Kidney (tissue), 14 donors: Measurements from ENCODE around the gene METAP2. TPM values are rescaled to one million over a fixed set of nuclear protein-coding genes. Genes with fewer than 3 reads are reported as not detected.
"Not testable (repeated sequence)": the region's sequence is repeated elsewhere in the genome, so short reads cannot be mapped to it uniquely, and the experiment has no call there.

ENCODE experiments used
- DNase-seq, 5 donors: peaks; one replicate each; pipeline ENCODE4 v3.0.0-alpha.2; 2013 to 2020
- FAIRE-seq: peaks from 2 replicates; lab custom pipeline; 2012; peaks lifted over from hg19 to GRCh38; lab: Jason Lieb, UNC
- H3K27ac ChIP-seq, 2 donors: one replicate each; pipeline ENCODE4 v1.7.0; 2013; ENCODE audit warnings: low read depth in 2 of 2, low read length in 2 of 2, inconsistent platforms in 1 of 2
- H3K27me3 ChIP-seq: one replicate; pipeline ENCODE4 v1.7.1; 2013; ENCODE audit warnings: low read length, inconsistent platforms; ENCODE audit not compliant: control insufficient read depth, insufficient read depth
- H3K36me3 ChIP-seq, 3 donors: one replicate each; pipeline versions ENCODE4 v1.7.0 to v1.7.1; 2013; ENCODE audit warnings: low read length in 3 of 3, control low read depth in 1 of 3, inconsistent platforms in 1 of 3; ENCODE audit not compliant: insufficient read depth in 3 of 3, control insufficient read depth in 2 of 3
- H3K4me1 ChIP-seq, 3 donors: one replicate each; pipeline versions ENCODE4 v1.7.0 to v1.7.1; 2013; ENCODE audit warnings: low read length in 3 of 3, inconsistent platforms in 1 of 3, low read depth in 1 of 3; ENCODE audit not compliant: control insufficient read depth in 2 of 3, insufficient read depth in 2 of 3
- H3K4me3 ChIP-seq, 3 donors: one replicate each; pipeline versions ENCODE4 v1.7.0 to v1.8.1; 2013; ENCODE audit warnings: low read length in 3 of 3, control low read depth in 1 of 3, inconsistent platforms in 1 of 3
- H3K9ac ChIP-seq, 3 donors: one replicate each; pipeline versions ENCODE4 v1.7.0 to v1.7.1; 2013; ENCODE audit warnings: low read length in 3 of 3, control low read depth in 1 of 3, inconsistent platforms in 1 of 3
- H3K9me3 ChIP-seq, 3 donors: one replicate each; pipeline versions ENCODE4 v1.7.0 to v1.7.1; 2013; ENCODE audit warnings: low read length in 3 of 3, control low read depth in 1 of 3, inconsistent platforms in 1 of 3; ENCODE audit not compliant: control insufficient read depth in 2 of 3, insufficient read depth in 1 of 3
- CTCF ChIP-seq: IDR thresholded peaks from 3 replicates; pipeline ENCODE4 v1.5.1; 2012; ENCODE audit warnings: mild to moderate bottlenecking, moderate library complexity, borderline replicate concordance; ENCODE audit not compliant: insufficient read depth; ENCODE audit errors: extremely low read depth
- intact Hi-C: fragments of 100-400 bp; cut with DNase I; formaldehyde crosslinking; loops from one replicate; pipeline ENCODE4 v1.11.1; 2022
- polyA plus RNA-seq: library from polyadenylated mRNA; stranded (reverse); fragments of 350-450 nt; fragmentation: Illumina TruSeq; extraction: RNeasy Lipid Tissue Mini Kit (QIAGEN cat#74804); gene quantifications from one replicate; pipeline ENCODE4 v1.2.3, GENCODE V29; 2014; ENCODE audit warnings: low read depth, low replicate concordance; ENCODE audit not compliant: insufficient read depth
- total RNA-seq: library from RNA; stranded (reverse); fragmentation: NEBNext Ultra II Directional; extraction: Animal tissue kit (Norgen Biotek cat#: 25700); gene quantifications from one replicate; pipeline ENCODE4 v1.2.1, GENCODE V29; 2021
- donor health status: control.
- donor health status: control.
- donor health status: control.
- donor health status: control.
- donor health status: control.
- donor health status: DM: yes; HTN: yes; CAD: no.
- donor health status: Normal renal cell carcinoma (clear cell type).

Gene METAP2
- total and polyA plus RNA-seq, 2 donors from 2014 or later: 59.1 to 65.7 TPM

- FAIRE-seq: no peak
- no peak for DNase-seq
- H3K9ac ChIP-seq: no peak overlapping the region
- no peak overlapping the region for H3K27ac ChIP-seq
- H3K4me3 ChIP-seq: no peak overlapping the region
- no peak for TF ChIP-seq CTCF
- H3K27me3 ChIP-seq: no peaks in the 10 kb centered on the region
- peaks cover 0 to 12% (median 0%) of the 10 kb centered on the region in 3 donors for H3K9me3 ChIP-seq
- intact Hi-C loops: no loop called here
- no peaks in the 10 kb centered on the region for H3K36me3 ChIP-seq
- H3K4me1 ChIP-seq: no peaks in the 10 kb centered on the region
Observed at GRCh38 chr12:95462081-95462480, 11.9 kb upstream of the METAP2 start.

GRCh38 chr12:95462551-95462950 is 11.4 kb upstream of the METAP2 start:
- FAIRE-seq (no peak), DNase-seq (no peak)
- no peak overlapping the region for H3K27ac ChIP-seq
- TF ChIP-seq CTCF: no peak
- no peak overlapping the region for H3K9ac ChIP-seq
- intact Hi-C loops: no loop called here
- no peak overlapping the region for H3K4me3 ChIP-seq
- H3K9me3 ChIP-seq: peaks cover 0 to 8% (median 0%) of the 10 kb centered on the region in 3 donors
- no peaks in the 10 kb centered on the region for H3K4me1 ChIP-seq
- no peaks in the 10 kb centered on the region for H3K27me3 ChIP-seq
- H3K36me3 ChIP-seq: no peaks in the 10 kb centered on the region

- intact Hi-C loops: no loop called here
- no peak overlapping the region for H3K9ac ChIP-seq
- peaks cover 0 to 3% (median 0%) of the 10 kb centered on the region in 3 donors for H3K9me3 ChIP-seq
- no peak overlapping the region for H3K4me3 ChIP-seq
- no peak for FAIRE-seq
- H3K27me3 ChIP-seq: no peaks in the 10 kb centered on the region
- no peaks in the 10 kb centered on the region for H3K36me3 ChIP-seq
- no peak for TF ChIP-seq CTCF
- DNase-seq: no peak
- no peak overlapping the region for H3K27ac ChIP-seq
- no peaks in the 10 kb centered on the region for H3K4me1 ChIP-seq
Observed at GRCh38 chr12:95463050-95463449, 10.9 kb upstream of the METAP2 start.

- H3K9me3 ChIP-seq, H3K4me3 ChIP-seq, H3K4me1 ChIP-seq, DNase-seq, FAIRE-seq, H3K27ac ChIP-seq, H3K9ac ChIP-seq, H3K27me3 ChIP-seq, H3K36me3 ChIP-seq, intact Hi-C loops: not testable (repeated sequence)
Observed at GRCh38 chr12:95463776-95464175, 10.2 kb upstream of the METAP2 start.
